Right lobe of liver (tissue), 4 donors: Measurements from ENCODE around the gene SSC5D.

Source experiments
- POLR2A ChIP-seq: fragments of 450-650 bp; IDR thresholded peaks from one replicate; pipeline ENCODE4 v1.6.1; 2017; ENCODE audit warnings: antibody characterized with exemption, mild to moderate bottlenecking
- TF ChIP-seq, protein P1 (sequence below), 4 donors: fragments of 200-600 bp in 3 of 4; fragments of 450-650 bp in 1 of 4; IDR thresholded peaks; one replicate each; pipeline versions ENCODE4 v1.5.1 to v1.8.0; 2016 to 2022; ENCODE audit warnings: antibody characterized with exemption in 4 of 4, mild to moderate bottlenecking in 2 of 4
- donor health status: DM: no; HTN: no; CAD: no.
- donor health status: DM: no; HTN: no; CAD: no.
- donor health status: DM: no; HTN: yes; CAD: no.

DNA sequence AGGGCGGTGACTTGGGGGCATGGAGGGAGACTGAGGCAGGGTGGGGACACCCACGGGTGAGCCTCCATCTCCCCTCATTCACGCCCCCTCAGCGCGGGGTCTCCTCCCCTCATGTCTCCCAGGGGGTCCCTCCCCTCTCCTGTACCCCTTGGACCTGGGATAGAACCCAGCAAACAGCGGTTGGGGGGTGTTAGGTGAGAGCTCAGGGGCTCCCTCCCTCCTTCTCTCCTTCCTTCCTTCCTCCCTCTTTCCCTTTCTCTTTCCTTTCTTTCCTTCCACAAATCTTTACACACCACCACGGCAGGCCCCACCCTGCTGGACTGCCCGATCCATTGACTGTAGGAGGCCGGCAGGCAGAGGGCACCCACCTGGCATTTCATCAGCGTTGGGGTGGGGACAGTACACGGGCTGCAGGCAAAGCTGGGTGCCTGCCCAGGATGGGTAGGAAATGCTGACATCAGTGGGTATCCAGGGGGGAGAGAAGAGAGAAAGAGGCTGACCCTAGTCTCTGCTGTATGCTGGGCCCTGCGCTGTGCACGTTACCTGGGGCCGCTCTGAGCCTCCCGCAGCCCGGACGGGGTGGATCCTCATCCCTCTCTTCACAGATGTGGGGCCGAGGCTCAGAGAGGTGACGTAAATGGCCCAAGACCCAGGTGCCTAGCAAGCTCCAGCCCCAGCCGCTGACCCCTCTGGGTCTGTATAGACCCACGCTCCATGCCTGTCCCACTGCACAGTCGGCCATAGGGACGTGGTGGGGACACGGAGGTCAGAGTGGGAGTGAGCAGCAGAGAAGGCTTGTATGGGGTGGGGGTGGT is 3.5 kb downstream of the SSC5D start:
- no peak for TF ChIP-seq POLR2A
- TF ChIP-seq, protein P1, sequence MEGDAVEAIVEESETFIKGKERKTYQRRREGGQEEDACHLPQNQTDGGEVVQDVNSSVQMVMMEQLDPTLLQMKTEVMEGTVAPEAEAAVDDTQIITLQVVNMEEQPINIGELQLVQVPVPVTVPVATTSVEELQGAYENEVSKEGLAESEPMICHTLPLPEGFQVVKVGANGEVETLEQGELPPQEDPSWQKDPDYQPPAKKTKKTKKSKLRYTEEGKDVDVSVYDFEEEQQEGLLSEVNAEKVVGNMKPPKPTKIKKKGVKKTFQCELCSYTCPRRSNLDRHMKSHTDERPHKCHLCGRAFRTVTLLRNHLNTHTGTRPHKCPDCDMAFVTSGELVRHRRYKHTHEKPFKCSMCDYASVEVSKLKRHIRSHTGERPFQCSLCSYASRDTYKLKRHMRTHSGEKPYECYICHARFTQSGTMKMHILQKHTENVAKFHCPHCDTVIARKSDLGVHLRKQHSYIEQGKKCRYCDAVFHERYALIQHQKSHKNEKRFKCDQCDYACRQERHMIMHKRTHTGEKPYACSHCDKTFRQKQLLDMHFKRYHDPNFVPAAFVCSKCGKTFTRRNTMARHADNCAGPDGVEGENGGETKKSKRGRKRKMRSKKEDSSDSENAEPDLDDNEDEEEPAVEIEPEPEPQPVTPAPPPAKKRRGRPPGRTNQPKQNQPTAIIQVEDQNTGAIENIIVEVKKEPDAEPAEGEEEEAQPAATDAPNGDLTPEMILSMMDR (IDR thresholded peaks at IDR 0.05) = no peak
